H9 (cell line): ENCODE measurements around the gene GPX2. TPM values are rescaled to one million over a fixed set of nuclear protein-coding genes. Genes with fewer than 3 reads are reported as not detected.

ENCODE experiments used
- DNase-seq: peaks from one replicate; pipeline ENCODE4 v3.0.0-alpha.2; 2017
- H2AFZ ChIP-seq: one replicate; pipeline ENCODE4 v1.6.1; 2013; ENCODE audit warnings: mild to moderate bottlenecking, low read length, control low read depth, moderate library complexity
- H2AK5ac ChIP-seq: 2 replicates; pipeline ENCODE4 v1.6.1; 2013; ENCODE audit warnings: low read length, control low read depth, mixed read lengths; ENCODE audit not compliant: insufficient read length
- H2BK120ac ChIP-seq: one replicate; pipeline ENCODE4 v1.6.1; 2013; ENCODE audit warnings: low read depth, mild to moderate bottlenecking, low read length, control low read depth, inconsistent platforms; ENCODE audit not compliant: poor library complexity, severe bottlenecking
- H2BK12ac ChIP-seq: 2 replicates; pipeline ENCODE4 v1.6.1; 2013; ENCODE audit warnings: low read length, control low read depth, mixed read lengths, low read depth; ENCODE audit not compliant: insufficient read length
- H2BK15ac ChIP-seq: 2 replicates; pipeline ENCODE4 v1.6.1; 2013; ENCODE audit warnings: low read depth, low read length, control low read depth
- H2BK20ac ChIP-seq: one replicate; pipeline ENCODE4 v1.6.1; 2013; ENCODE audit warnings: low read depth, mild to moderate bottlenecking, low read length, control low read depth, inconsistent platforms; ENCODE audit not compliant: poor library complexity, severe bottlenecking
- H2BK5ac ChIP-seq: 2 replicates; pipeline ENCODE4 v1.6.1; 2013; ENCODE audit warnings: low read length, control low read depth, mixed read lengths; ENCODE audit not compliant: insufficient read length
- H3K14ac ChIP-seq: 2 replicates; pipeline ENCODE4 v1.6.1; 2013; ENCODE audit warnings: low read length, control low read depth; ENCODE audit not compliant: insufficient read depth
- H3K18ac ChIP-seq: 2 replicates; pipeline ENCODE4 v1.6.1; 2013; ENCODE audit warnings: low read depth, mild to moderate bottlenecking, mixed read lengths, low read length, control low read depth; ENCODE audit not compliant: insufficient read length
- H3K23ac ChIP-seq: 2 replicates; pipeline ENCODE4 v1.6.1; 2013; ENCODE audit warnings: low read length, control low read depth, mixed read lengths, low read depth; ENCODE audit not compliant: insufficient read length
- H3K23me2 ChIP-seq: 2 replicates; pipeline ENCODE4 v1.6.1; 2013; ENCODE audit warnings: low read depth, mild to moderate bottlenecking, mixed read lengths, low read length, control low read depth; ENCODE audit not compliant: insufficient read length, poor library complexity, severe bottlenecking
- H3K27ac ChIP-seq: 2 replicates; pipeline ENCODE4 v1.5.1; 2013; ENCODE audit warnings: low read length, control low read depth, mixed read lengths, low read depth; ENCODE audit not compliant: insufficient read length
- H3K27me3 ChIP-seq: 2 replicates; pipeline ENCODE4 v1.6.1; 2013; ENCODE audit warnings: low read length, control low read depth, inconsistent platforms; ENCODE audit not compliant: insufficient read depth
- H3K4ac ChIP-seq: 2 replicates; pipeline ENCODE4 v1.6.1; 2013; ENCODE audit warnings: low read depth, mild to moderate bottlenecking, control low read depth, inconsistent platforms, low read length, moderate library complexity
- H3K4me1 ChIP-seq: 2 replicates; pipeline ENCODE4 v1.6.1; 2013; ENCODE audit warnings: low read length, control low read depth, inconsistent platforms; ENCODE audit not compliant: insufficient read depth
- H3K4me2 ChIP-seq: 2 replicates; pipeline ENCODE4 v1.6.1; 2013; ENCODE audit warnings: low read length, control low read depth, mixed read lengths; ENCODE audit not compliant: insufficient read length, insufficient read depth
- H3K56ac ChIP-seq: 2 replicates; pipeline ENCODE4 v1.6.1; 2013; ENCODE audit warnings: low read depth, mild to moderate bottlenecking, mixed read lengths, low read length, control low read depth; ENCODE audit not compliant: insufficient read length
- H3K79me1 ChIP-seq: 2 replicates; pipeline ENCODE4 v1.6.1; 2013; ENCODE audit warnings: low read depth, mild to moderate bottlenecking, moderate library complexity, low read length, control low read depth, inconsistent platforms; ENCODE audit not compliant: insufficient read depth, poor library complexity, severe bottlenecking
- H3K79me2 ChIP-seq: 2 replicates; pipeline ENCODE4 v1.6.1; 2013; ENCODE audit warnings: low read length, control low read depth, inconsistent platforms; ENCODE audit not compliant: insufficient read depth
- H3K9ac ChIP-seq: 2 replicates; pipeline ENCODE4 v1.6.1; 2013; ENCODE audit warnings: low read length, control low read depth, mixed read lengths; ENCODE audit not compliant: insufficient read length; ENCODE audit errors: extremely low read depth
- H3K9me3 ChIP-seq: one replicate; pipeline ENCODE4 v1.6.1; 2013; ENCODE audit warnings: low read depth, low read length, inconsistent platforms; ENCODE audit not compliant: control insufficient read depth
- H3T11ph ChIP-seq: one replicate; pipeline ENCODE4 v1.6.1; 2013; ENCODE audit warnings: mild to moderate bottlenecking, low read length, control low read depth, inconsistent platforms
- H4K20me1 ChIP-seq: one replicate; pipeline ENCODE4 v1.6.1; 2013; ENCODE audit not compliant: control insufficient read depth, insufficient read length, insufficient read depth
- H4K5ac ChIP-seq: 2 replicates; pipeline ENCODE4 v1.6.1; 2013; ENCODE audit warnings: low read depth, mild to moderate bottlenecking, mixed read lengths, low read length, control low read depth; ENCODE audit not compliant: insufficient read length
- H4K8ac ChIP-seq: replicated peaks from 2 replicates; pipeline ENCODE4 v1.6.1; 2013; ENCODE audit warnings: low read length, control low read depth, mixed read lengths, low read depth; ENCODE audit not compliant: insufficient read length
- H4K91ac ChIP-seq: 2 replicates; pipeline ENCODE4 v1.6.1; 2013; ENCODE audit warnings: low read depth, mild to moderate bottlenecking, moderate library complexity, mixed read lengths, low read length, control low read depth; ENCODE audit not compliant: insufficient read length
- H3K27ac Mint-ChIP-seq, 3 experiments: 2 replicates in 2 of 3; 3 replicates in 1 of 3; pipeline ENCODE4 v1.8.0; 2020 to 2021; ENCODE audit warnings: mixed read lengths in 3 of 3, mild to moderate bottlenecking in 1 of 3, moderate library complexity in 1 of 3
- H3K27me3 Mint-ChIP-seq: 2 replicates; pipeline ENCODE4 v1.8.0; 2021; ENCODE audit warnings: low read depth, mild to moderate bottlenecking, moderate library complexity, mixed read lengths
- H3K36me3 Mint-ChIP-seq, 3 experiments: 2 replicates in 2 of 3; 3 replicates in 1 of 3; pipeline ENCODE4 v1.8.0; 2020 to 2021; ENCODE audit warnings: low read depth in 3 of 3, mixed read lengths in 3 of 3; ENCODE audit not compliant: insufficient read depth in 1 of 3
- H3K4me1 Mint-ChIP-seq, 2 experiments: 2 replicates each; pipeline ENCODE4 v1.8.0; 2020; ENCODE audit warnings: mixed read lengths in 2 of 2
- H3K4me3 Mint-ChIP-seq, 2 experiments: 2 replicates in 1 of 2; 3 replicates in 1 of 2; pipeline ENCODE4 v1.8.0; 2020 to 2021; ENCODE audit warnings: mild to moderate bottlenecking in 2 of 2, mixed read lengths in 2 of 2, moderate library complexity in 1 of 2
- H3K9me3 Mint-ChIP-seq, 2 experiments: 2 replicates in 1 of 2; 3 replicates in 1 of 2; pipeline ENCODE4 v1.8.0; 2020; ENCODE audit warnings: mild to moderate bottlenecking in 2 of 2, mixed read lengths in 2 of 2, moderate library complexity in 1 of 2
- CTCF ChIP-seq: fragments of 200-600 bp; sonication (generic); conservative IDR thresholded peaks from 3 replicates; pipeline ENCODE4 v1.8.0; 2021; ENCODE audit warnings: antibody characterized with exemption, mild to moderate bottlenecking
- WGBS: extraction: QIAGEN DNeasy Blood & Tissue Kit; methylation state at CpG from one replicate; pipeline ENCODE4 v1.1.7; 2013; ENCODE audit warnings: missing lambda C conversion rate, low lambda C conversion rate, mixed read lengths; ENCODE audit not compliant: insufficient read length; ENCODE audit errors: extremely low coverage; 5-methylcytosine and 5-hydroxymethylcytosine counted together
- total RNA-seq: library from RNA; stranded (reverse); gene quantifications from 2 replicates; pipeline ENCODE4 v1.2.1, GENCODE V29; 2021

GPX2 gene
- total RNA-seq, 1 experiment from 2014 or later: 0.79 TPM

GRCh38 chr14:64919618-64920017 is 22.9 kb downstream of the GPX2 start:
- Mint-ChIP-seq H3K27me3 (no peaks in the 10 kb centered on the region), H3K9me3 (no peaks in the 10 kb centered on the region), H3K36me3 (peaks cover 5 to 16% (median 10%) of the 10 kb centered on the region in 3 experiments; a peak in 6 of 7 replicates), H3K27ac (peak overlapping the region in 1 of 3 experiments; percentile 55; a peak in 1 of 7 replicates), H3K4me1 (peaks cover 6 to 15% of the 10 kb centered on the region in 2 experiments), H3K4me3 (no peak overlapping the region)
- H2BK5ac ChIP-seq: no peak overlapping the region
- no peak overlapping the region for H4K8ac ChIP-seq
- no peaks in the 10 kb centered on the region for H3K27me3 ChIP-seq
- H3T11ph ChIP-seq: no peak overlapping the region
- H2BK20ac ChIP-seq: no peak overlapping the region
- no peak overlapping the region for H2BK120ac ChIP-seq
- DNase-seq: no peak
- 0 out of 2 replicates have a peak, but pooled peaks cover 3% of the 10 kb centered on the region for H3K4me1 ChIP-seq
- H3K14ac ChIP-seq: no peak overlapping the region
- peaks cover 6% of the 10 kb centered on the region; the same call in 1 of the 2 replicates for H3K79me2 ChIP-seq
- no peak overlapping the region for H4K5ac ChIP-seq
- H2BK12ac ChIP-seq: no peak overlapping the region
- TF ChIP-seq CTCF: no peak
- H3K56ac ChIP-seq: no peak overlapping the region
- H2AK5ac ChIP-seq: no peak overlapping the region
- no peaks in the 10 kb centered on the region for H3K9me3 ChIP-seq
- H3K9ac ChIP-seq: no peak overlapping the region
- no peak overlapping the region for H3K4ac ChIP-seq
- WGBS: no CpG with 5 or more reads among the region's 5 CpGs
- peaks cover 9% of the 10 kb centered on the region for H3K79me1 ChIP-seq
- H4K91ac ChIP-seq: no peak overlapping the region
- H2AFZ ChIP-seq: no peak overlapping the region
- H3K18ac ChIP-seq: no peak overlapping the region
- H3K27ac ChIP-seq: no peak overlapping the region
- peaks cover 6% of the 10 kb centered on the region for H3K23me2 ChIP-seq
- H2BK15ac ChIP-seq: no peak overlapping the region
- H3K4me2 ChIP-seq: no peak overlapping the region
- no peak overlapping the region for H3K23ac ChIP-seq
- no peaks in the 10 kb centered on the region for H4K20me1 ChIP-seq
